MM.1S (cell line): Measurements from ENCODE around the gene PI4KA.

Experiments used
- DNase-seq: peaks from one replicate; pipeline ENCODE4 v3.0.0-alpha.2; 2015
- H2AFZ ChIP-seq: fragments of 300-600 bp; sonication (generic); 2 replicates; pipeline ENCODE4 v1.6.0; 2016; ENCODE audit warnings: antibody characterized with exemption, low read length
- H3F3A ChIP-seq: fragments of 300-600 bp; sonication (generic); 2 replicates; pipeline ENCODE4 v1.6.1; 2016; ENCODE audit warnings: mild to moderate bottlenecking, antibody characterized with exemption, low read length, moderate library complexity, mixed read lengths; ENCODE audit not compliant: insufficient read depth
- H3K27ac ChIP-seq: fragments of 300-600 bp; sonication (generic); 2 replicates; pipeline ENCODE4 v1.5.1; 2016; ENCODE audit warnings: mild to moderate bottlenecking, low read length
- H3K27me3 ChIP-seq: fragments of 300-600 bp; sonication (generic); replicated peaks from 2 replicates; pipeline ENCODE4 v1.6.0; 2016; ENCODE audit warnings: low read length; ENCODE audit not compliant: insufficient read depth
- H3K36me3 ChIP-seq: fragments of 300-600 bp; sonication (generic); replicated peaks from 2 replicates; pipeline ENCODE4 v1.6.1; 2016; ENCODE audit warnings: mild to moderate bottlenecking, low read length, mixed read lengths; ENCODE audit not compliant: insufficient read depth
- H3K4me1 ChIP-seq: fragments of 300-600 bp; sonication (generic); 2 replicates; pipeline ENCODE4 v1.6.1; 2016; ENCODE audit warnings: low read length, mixed read lengths
- H3K4me2 ChIP-seq: fragments of 300-600 bp; sonication (generic); 2 replicates; pipeline ENCODE4 v1.6.0; 2016; ENCODE audit warnings: low read depth, low read length
- H3K4me3 ChIP-seq: fragments of 300-600 bp; sonication (generic); 2 replicates; pipeline ENCODE4 v1.5.1; 2016; ENCODE audit warnings: low read length, mixed read lengths
- H3K79me2 ChIP-seq: fragments of 300-600 bp; sonication (generic); 2 replicates; pipeline ENCODE4 v1.6.1; 2016; ENCODE audit warnings: mixed run types, low read length, mixed read lengths
- H3K9ac ChIP-seq: fragments of 300-600 bp; sonication (generic); 2 replicates; pipeline ENCODE4 v1.6.1; 2016; ENCODE audit warnings: low read length, mixed read lengths
- H3K9me2 ChIP-seq: fragments of 300-600 bp; sonication (generic); replicated peaks from 2 replicates; pipeline ENCODE4 v1.6.1; 2016; ENCODE audit warnings: mild to moderate bottlenecking, low read length, mixed read lengths; ENCODE audit not compliant: insufficient read depth
- H3K9me3 ChIP-seq: fragments of 300-600 bp; sonication (generic); replicated peaks from 2 replicates; pipeline ENCODE4 v1.6.1; 2016; ENCODE audit warnings: mild to moderate bottlenecking, low read length, mixed read lengths; ENCODE audit not compliant: insufficient read depth
- H4K20me1 ChIP-seq: fragments of 300-600 bp; sonication (generic); 2 replicates; pipeline ENCODE4 v1.6.1; 2016; ENCODE audit warnings: mild to moderate bottlenecking, low read length, moderate library complexity, mixed read lengths; ENCODE audit not compliant: insufficient read depth
- EZH2 ChIP-seq: fragments of 300-600 bp; sonication (generic); optimal IDR thresholded peaks from 2 replicates; pipeline ENCODE3; 2017; ENCODE audit warnings: low read depth, mild to moderate bottlenecking, antibody characterized with exemption, low read length, mixed read lengths
- EZH2phosphoT487 ChIP-seq: fragments of 300-600 bp; sonication (generic); IDR thresholded peaks from 2 replicates; pipeline ENCODE4 v1.6.1; 2018; ENCODE audit warnings: antibody characterized with exemption, low read length
- TF ChIP-seq, protein P1 (sequence below): fragments of 300-600 bp; sonication (generic); IDR thresholded peaks from 2 replicates; pipeline ENCODE4 v1.5.1; 2016; ENCODE audit warnings: antibody characterized with exemption, low read length, mixed read lengths

Gene PI4KA

DNA sequence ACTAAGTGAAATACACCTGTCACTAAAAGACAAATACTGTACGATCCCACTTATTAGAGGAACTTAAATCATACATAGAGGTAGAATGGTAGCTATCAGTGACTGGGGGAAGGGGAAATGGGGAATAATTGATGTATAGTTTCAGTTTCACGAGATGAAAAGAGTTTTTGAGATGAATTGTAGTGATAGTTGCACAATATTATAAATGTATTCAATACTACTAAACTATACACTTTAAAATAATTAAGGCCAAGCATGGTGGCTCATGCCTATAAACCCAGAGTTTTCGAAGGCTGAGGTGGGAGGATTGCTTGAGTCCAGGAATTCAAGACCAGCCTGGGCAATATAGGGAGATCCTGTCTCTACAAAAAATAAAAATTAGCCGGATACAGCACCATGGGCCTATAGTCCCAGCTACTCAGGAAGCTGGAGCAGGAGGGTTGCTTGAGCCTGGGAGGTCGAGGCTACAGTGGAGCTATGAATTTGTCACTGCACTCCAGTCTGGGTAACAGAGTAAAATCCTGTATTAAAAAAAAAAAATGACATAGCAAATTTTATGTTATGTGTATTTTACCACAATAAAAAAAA lies 44.3 kb downstream of the PI4KA start:
- H3K9me2 ChIP-seq: no peaks in the 10 kb centered on the region
- no peaks in the 10 kb centered on the region for H3K79me2 ChIP-seq
- no peak overlapping the region for H3K27ac ChIP-seq
- no peaks in the 10 kb centered on the region for H3K4me1 ChIP-seq
- no peaks in the 10 kb centered on the region for H3K9me3 ChIP-seq
- H3F3A ChIP-seq: no peaks in the 10 kb centered on the region
- DNase-seq: no peak
- H3K4me2 ChIP-seq: no peak overlapping the region
- no peaks in the 10 kb centered on the region for H4K20me1 ChIP-seq
- no peak overlapping the region for H3K4me3 ChIP-seq
- no peaks in the 10 kb centered on the region; the same call in 1 of the 2 replicates for H3K36me3 ChIP-seq
- H3K27me3 ChIP-seq: no peaks in the 10 kb centered on the region
- no peak overlapping the region for H2AFZ ChIP-seq
- no peak overlapping the region for H3K9ac ChIP-seq
- TF ChIP-seq EZH2 (no peak), EZH2phosphoT487 (no peak)
- TF ChIP-seq, protein P1, sequence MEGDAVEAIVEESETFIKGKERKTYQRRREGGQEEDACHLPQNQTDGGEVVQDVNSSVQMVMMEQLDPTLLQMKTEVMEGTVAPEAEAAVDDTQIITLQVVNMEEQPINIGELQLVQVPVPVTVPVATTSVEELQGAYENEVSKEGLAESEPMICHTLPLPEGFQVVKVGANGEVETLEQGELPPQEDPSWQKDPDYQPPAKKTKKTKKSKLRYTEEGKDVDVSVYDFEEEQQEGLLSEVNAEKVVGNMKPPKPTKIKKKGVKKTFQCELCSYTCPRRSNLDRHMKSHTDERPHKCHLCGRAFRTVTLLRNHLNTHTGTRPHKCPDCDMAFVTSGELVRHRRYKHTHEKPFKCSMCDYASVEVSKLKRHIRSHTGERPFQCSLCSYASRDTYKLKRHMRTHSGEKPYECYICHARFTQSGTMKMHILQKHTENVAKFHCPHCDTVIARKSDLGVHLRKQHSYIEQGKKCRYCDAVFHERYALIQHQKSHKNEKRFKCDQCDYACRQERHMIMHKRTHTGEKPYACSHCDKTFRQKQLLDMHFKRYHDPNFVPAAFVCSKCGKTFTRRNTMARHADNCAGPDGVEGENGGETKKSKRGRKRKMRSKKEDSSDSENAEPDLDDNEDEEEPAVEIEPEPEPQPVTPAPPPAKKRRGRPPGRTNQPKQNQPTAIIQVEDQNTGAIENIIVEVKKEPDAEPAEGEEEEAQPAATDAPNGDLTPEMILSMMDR: no peak

DNA sequence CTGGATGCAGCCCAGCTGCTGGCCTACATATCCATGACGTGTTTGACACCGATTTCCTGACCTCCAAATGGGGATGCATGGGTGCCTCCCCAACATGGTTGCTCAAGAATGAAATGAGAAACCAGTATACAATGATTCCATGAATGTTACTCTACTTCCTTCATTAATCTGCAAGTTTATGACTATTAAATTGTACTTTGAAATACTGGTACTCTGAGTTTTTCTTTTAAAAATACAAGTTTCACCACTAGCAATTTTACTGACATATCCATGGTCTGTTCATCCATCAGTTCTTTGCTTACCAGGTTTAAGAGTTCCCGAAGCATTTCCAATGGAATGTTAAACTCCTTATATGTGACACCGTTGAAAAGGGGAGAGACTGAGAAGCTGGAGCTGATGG lies 45.6 kb downstream of the PI4KA start:
- Histone ChIP-seq H3K9me3 (no peaks in the 10 kb centered on the region), H3K9me2 (no peaks in the 10 kb centered on the region), H3F3A (no peaks in the 10 kb centered on the region), H3K27ac (no peak overlapping the region), H3K36me3 (no peaks in the 10 kb centered on the region), H3K4me2 (no peak overlapping the region), H3K4me3 (no peak overlapping the region), H3K9ac (no peak overlapping the region), H3K79me2 (no peaks in the 10 kb centered on the region), H3K27me3 (no peaks in the 10 kb centered on the region), H2AFZ (no peak overlapping the region), H4K20me1 (no peaks in the 10 kb centered on the region), H3K4me1 (no peaks in the 10 kb centered on the region)
- DNase-seq: no peak
- no peak for TF ChIP-seq EZH2
- TF ChIP-seq, protein P1: no peak
- TF ChIP-seq EZH2phosphoT487: no peak

DNA sequence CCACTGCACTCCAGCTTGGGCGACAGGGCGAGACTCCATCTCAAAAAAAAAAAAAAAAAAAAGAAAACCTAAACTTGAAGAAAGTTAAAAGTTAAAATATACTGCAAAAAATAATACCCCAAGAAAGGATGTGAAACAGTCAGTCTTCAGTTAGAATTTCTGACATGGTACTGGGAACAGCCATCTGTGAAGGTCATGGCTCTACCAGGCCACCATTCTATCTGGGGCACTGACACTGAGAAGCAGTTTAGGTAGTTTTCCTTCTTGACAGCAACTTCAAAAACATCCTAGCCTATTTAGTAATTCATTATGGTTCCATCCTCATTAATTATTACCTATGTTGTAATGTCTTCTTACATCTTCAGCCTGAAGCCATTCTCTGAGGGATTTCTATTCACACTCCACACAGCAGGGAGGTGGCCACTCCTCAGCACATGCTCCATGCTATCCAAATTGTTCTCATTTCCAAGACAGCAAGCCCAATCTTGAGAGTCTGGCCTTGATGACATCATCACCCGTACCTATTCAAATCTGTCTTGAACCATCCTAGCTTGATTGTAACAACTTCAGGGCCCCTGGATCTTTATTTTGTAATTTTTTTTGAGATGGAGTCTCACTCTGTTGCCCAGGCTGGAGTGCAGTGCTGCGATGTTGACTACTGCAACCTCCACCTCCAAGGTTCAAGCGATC lies 46.5 kb downstream of the PI4KA start:
- Histone ChIP-seq H2AFZ (no peak overlapping the region), H3F3A (no peaks in the 10 kb centered on the region), H3K27me3 (no peaks in the 10 kb centered on the region), H3K4me2 (no peak overlapping the region), H3K4me1 (no peaks in the 10 kb centered on the region), H3K9ac (no peak overlapping the region), H3K9me3 (no peaks in the 10 kb centered on the region), H3K36me3 (no peaks in the 10 kb centered on the region), H3K4me3 (no peak overlapping the region), H3K27ac (no peak overlapping the region), H3K79me2 (no peaks in the 10 kb centered on the region), H3K9me2 (no peaks in the 10 kb centered on the region), H4K20me1 (no peaks in the 10 kb centered on the region)
- DNase-seq: no peak
- TF ChIP-seq EZH2phosphoT487 (no peak), EZH2 (no peak)
- TF ChIP-seq, protein P1: no peak
